HuH-7.5 (cell line): ENCODE data around the gene KCTD13.
"Not testable (repeated sequence)": the region's sequence is repeated elsewhere in the genome, so short reads cannot be mapped to it uniquely, and the experiment has no call there.

Experiments used
- DNase-seq: peaks from one replicate; pipeline ENCODE4 v3.0.0; 2011; ENCODE audit warnings: low spot score

Gene KCTD13

GRCh38 chr16:29877266-29877961 is 48.6 kb downstream of the KCTD13 start:
- no peak for DNase-seq

- no peak for DNase-seq
Measured at GRCh38 chr16:29876594-29877249, 49.3 kb downstream of the KCTD13 start.

GRCh38 chr16:29876217-29876593 is 49.8 kb downstream of the KCTD13 start:
- no peak for DNase-seq

GRCh38 chr16:29875206-29875605 is 50.8 kb downstream of the KCTD13 start:
- DNase-seq, result no peak

- DNase-seq, result no peak
Measured at GRCh38 chr16:29873319-29873718, 52.7 kb downstream of the KCTD13 start.

- DNase-seq, result no peak
Measured at GRCh38 chr16:29871822-29872546, 54.0 kb downstream of the KCTD13 start.

GRCh38 chr16:29869067-29869466 is 57.0 kb downstream of the KCTD13 start:
- DNase-seq, result not testable (repeated sequence)

DNA sequence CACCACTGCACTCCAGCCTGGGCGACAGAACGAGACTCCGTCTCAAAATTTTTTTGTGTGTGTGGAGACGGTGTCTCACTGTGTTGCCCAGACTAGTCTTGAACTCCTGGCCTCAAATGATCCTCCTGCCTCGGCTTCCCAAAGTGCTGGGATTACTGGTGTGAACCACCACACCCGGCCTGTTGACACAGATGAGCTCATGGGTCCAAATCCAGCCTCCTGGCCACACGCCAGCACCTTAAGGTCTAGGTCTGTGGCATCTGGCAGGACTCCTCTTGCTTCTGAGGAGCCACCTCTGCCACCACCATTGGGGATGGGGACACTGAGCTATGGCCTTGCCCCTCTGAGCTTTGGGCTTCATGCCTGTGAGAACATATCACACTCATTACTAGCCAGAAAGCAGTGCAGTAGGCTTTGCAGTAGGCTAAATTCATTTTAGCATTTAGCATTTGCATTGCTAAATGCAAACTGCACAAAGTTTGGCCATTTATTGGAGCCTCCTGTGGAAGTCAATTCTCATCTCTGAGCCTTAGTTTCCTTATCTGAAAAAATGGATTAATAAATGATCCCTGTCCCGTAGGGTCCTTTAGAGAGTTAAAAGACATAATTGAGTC is 57.5 kb downstream of the KCTD13 start:
- no peak for DNase-seq

DNA sequence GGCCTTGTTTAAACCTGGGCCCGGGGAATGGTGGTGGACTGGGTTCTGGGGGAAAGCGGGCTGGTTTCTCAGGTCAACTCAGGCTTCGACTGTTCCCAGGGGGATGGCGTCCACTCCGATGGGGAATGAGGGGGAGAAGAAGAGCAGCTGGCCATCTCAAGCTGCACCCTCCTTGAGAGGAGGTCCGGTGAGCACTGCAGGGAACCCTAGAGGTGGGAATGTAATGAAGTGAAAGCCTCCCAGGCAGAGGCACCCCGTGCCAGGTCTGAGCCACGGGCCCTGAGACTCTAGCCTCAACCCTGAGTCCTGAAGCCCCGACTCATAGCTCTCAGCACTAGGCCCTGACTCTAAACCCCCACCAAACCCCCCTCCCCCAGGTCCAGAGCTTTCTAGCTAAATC is 61.8 kb downstream of the KCTD13 start:
- DNase-seq, result no peak

- no peak for DNase-seq
Measured at GRCh38 chr16:29863669-29863984, 62.4 kb downstream of the KCTD13 start.

- DNase-seq, result peak; percentile 86
Measured at GRCh38 chr16:29862884-29863668, 63.0 kb downstream of the KCTD13 start, which contains the start of gene CDIPT. TSS of gene CDIPT (minus strand) at chr16:29863226. CDS start at chr16:29862857, 369 bp downstream.

DNA sequence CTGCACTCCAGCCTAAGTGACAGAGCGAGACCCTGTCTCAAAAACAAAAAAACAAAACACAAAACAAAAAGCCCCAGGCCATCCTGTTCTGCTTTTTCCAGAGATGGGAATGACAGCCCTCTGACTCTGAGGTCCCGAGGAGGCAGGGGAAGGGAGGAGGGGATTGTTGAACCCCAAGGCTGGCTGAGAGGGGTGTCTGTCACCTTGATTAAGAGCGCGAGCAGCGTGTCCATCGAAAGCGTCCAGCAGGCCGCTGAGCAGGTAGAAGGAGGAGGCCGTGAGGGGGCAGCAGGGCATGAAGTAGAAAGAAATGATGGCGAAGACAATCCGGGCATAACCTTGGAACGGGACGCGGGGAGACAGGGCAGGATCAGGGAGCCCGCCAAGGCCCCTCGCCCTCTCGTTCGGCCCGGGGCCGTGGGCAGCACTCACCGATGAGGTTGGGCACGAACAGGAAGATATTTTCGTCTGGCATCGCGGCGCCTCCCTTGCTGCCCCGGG is 63.6 kb downstream of the KCTD13 start:
- no peak for DNase-seq

GRCh38 chr16:29860218-29860617 is 65.8 kb downstream of the KCTD13 start:
- DNase-seq, result no peak

GRCh38 chr16:29858974-29859373 is 67.1 kb downstream of the KCTD13 start:
- no peak for DNase-seq

DNA sequence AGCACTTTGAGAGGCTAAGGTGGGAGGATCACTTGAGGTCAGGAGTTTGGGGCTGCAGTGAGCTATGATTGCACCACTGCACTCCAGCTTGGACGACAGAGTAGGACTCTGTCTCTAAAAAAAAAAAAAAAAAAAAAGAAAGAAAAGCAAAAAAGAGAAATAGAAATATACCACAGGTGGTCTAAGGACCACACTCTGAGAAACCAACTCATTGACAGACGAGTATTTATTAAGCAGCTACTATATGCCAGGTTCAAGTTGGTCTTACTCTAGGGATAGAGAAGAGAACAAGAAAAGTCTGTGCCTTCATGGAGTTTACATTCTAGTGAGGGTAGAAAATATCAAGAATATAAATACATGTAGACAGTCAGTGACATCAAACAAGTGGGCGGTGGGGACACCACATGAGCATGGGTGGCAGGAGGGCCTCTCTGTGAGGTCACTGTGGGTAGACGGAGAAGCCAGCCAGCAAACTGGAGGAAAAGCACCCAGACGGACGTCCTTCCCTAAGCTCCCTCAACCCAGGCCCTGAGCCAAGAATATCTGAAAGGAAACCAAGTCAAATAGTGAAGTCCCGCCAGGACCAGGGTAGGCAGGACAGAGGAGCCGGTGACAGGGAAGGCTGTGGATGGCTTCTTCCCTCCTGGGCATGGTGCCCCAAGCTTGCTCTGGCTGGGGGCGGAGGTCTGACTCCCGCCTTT is 67.7 kb downstream of the KCTD13 start:
- DNase-seq, result no peak

DNA sequence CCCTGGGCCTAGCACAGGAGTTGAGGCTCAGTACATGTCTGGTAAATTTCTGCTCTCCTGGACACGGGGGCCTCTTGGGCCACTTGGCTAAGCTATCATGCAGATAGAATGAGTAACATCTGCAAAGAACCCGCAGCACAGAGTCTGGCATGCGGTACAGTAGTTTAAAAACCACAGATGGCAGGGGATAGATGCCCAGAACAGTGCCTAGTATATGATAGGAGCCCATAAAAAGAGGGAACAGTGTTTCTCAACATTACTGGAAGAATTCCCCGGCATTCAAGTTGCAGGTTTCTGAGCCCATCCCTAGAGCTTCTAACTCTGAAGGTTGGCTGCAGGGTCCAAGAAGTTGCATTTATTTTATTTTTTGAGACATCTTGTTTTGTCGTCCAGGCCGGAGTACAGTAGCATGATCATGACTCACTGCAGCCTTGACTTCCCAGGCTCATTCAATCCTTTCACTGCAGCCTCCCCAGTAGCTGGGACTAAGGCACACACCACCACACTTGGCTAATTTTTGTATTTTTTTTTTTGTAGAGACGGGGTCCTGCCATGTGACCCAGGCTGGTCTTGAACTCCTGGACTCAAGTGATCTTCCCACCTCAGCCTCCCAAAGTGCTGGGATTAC is 68.8 kb downstream of the KCTD13 start:
- no peak for DNase-seq
